Tibial artery (tissue), 4 donors: ENCODE measurements around the gene GABBR2.
"Not testable (repeated sequence)": the region's sequence is repeated elsewhere in the genome, so short reads cannot be mapped to it uniquely, and the experiment has no call there.

ENCODE experiments used
- DNase-seq, 2 donors: peaks; one replicate each; pipeline ENCODE4 v3.0.0-alpha.2; 2019
- H3K27ac ChIP-seq, 2 donors: fragments of 200-600 bp; sonication (generic) in 1 of 2; 1 replicate in 1 of 2; 2 replicates in 1 of 2; pipeline ENCODE4 v1.5.1; 2018 to 2019; ENCODE audit warnings: mild to moderate bottlenecking in 1 of 2
- H3K27me3 ChIP-seq, 2 donors: fragments of 200-600 bp; sonication (generic) in 1 of 2; one replicate each; pipeline versions ENCODE4 v1.5.1 to v1.6.0; 2016 to 2019
- H3K36me3 ChIP-seq, 3 donors: fragments of 200-600 bp; sonication (generic) in 2 of 3; one replicate each; pipeline ENCODE4 v1.5.1; 2016 to 2019; ENCODE audit warnings: mild to moderate bottlenecking in 2 of 3
- H3K4me1 ChIP-seq, 4 donors: fragments of 200-600 bp; sonication (generic) in 2 of 4; 1 replicate in 3 of 4; 2 replicates in 1 of 4; pipeline ENCODE4 v1.5.1; 2016 to 2019
- H3K4me3 ChIP-seq, 2 donors: fragments of 200-600 bp; sonication (generic) in 1 of 2; 1 replicate in 1 of 2; 2 replicates in 1 of 2; pipeline ENCODE4 v1.5.1; 2018 to 2019; ENCODE audit warnings: mild to moderate bottlenecking in 2 of 2
- H3K9me3 ChIP-seq, 3 donors: fragments of 200-600 bp; sonication (generic) in 1 of 3; one replicate each; pipeline ENCODE4 v1.5.1; 2016 to 2019
- intact Hi-C: fragments of 100-400 bp; cut with DNase I; formaldehyde crosslinking; loops from one replicate; pipeline ENCODE4 v1.15.0; 2023; ENCODE audit warnings: low total_unique reads
- TF ChIP-seq, protein P1 (sequence below), 2 experiments: fragments of 200-600 bp in 1 of 2; fragments of 450-650 bp in 1 of 2; IDR thresholded peaks; one replicate each; pipeline ENCODE4 v1.5.1; 2017 to 2019; ENCODE audit warnings: antibody characterized with exemption in 2 of 2, mild to moderate bottlenecking in 1 of 2, moderate library complexity in 1 of 2

GABBR2 gene

DNA sequence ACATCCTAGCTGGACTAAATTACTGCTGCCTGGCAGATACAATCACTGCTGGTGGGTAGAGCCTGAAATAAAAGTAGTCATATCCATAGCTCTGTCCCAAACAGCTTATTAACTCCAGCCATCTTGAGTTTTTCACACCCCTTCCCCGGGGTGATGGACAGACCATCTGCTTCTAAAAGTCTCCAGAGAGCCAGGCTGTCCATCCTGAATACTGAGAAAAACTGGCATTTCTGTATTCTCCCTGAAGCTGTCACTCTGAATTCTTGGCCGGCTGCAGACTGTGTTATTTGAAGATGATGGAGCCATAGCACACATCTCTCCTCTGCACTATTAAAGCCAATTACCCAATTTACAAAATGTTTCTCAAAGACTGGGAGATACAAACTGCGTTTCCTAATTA lies 118.6 kb downstream of the GABBR2 start:
- Histone ChIP-seq H3K27me3 (peaks cover 0 to 3% of the 10 kb centered on the region in 2 donors), H3K4me3 (no peak overlapping the region), H3K27ac (no peak overlapping the region), H3K9me3 (no peaks in the 10 kb centered on the region), H3K36me3 (no peaks in the 10 kb centered on the region), H3K4me1 (no peaks in the 10 kb centered on the region)
- TF ChIP-seq, protein P1, sequence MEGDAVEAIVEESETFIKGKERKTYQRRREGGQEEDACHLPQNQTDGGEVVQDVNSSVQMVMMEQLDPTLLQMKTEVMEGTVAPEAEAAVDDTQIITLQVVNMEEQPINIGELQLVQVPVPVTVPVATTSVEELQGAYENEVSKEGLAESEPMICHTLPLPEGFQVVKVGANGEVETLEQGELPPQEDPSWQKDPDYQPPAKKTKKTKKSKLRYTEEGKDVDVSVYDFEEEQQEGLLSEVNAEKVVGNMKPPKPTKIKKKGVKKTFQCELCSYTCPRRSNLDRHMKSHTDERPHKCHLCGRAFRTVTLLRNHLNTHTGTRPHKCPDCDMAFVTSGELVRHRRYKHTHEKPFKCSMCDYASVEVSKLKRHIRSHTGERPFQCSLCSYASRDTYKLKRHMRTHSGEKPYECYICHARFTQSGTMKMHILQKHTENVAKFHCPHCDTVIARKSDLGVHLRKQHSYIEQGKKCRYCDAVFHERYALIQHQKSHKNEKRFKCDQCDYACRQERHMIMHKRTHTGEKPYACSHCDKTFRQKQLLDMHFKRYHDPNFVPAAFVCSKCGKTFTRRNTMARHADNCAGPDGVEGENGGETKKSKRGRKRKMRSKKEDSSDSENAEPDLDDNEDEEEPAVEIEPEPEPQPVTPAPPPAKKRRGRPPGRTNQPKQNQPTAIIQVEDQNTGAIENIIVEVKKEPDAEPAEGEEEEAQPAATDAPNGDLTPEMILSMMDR (IDR thresholded peaks at IDR 0.05): no peak
- intact Hi-C loops: no loop called here
- DNase-seq: no peak

DNA sequence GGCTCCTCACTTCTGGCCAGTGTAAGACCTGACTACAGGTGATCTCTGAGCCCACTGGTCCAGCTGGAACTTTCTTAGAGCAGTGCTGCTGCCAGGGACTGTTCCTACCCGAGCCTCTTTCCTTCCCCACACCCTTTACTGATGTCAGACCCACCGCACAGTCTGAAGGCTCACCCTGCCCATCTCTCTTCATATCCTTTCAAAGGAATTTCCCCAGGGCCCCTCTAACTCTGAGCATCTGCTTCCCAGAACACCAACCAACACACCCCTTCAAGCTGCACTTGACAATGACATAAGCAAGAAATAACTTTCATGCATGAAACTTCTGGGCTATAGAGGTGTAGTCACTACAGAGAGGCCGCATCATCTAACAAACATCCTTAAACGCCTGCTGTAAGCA lies 119.6 kb downstream of the GABBR2 start:
- no peak overlapping the region for H3K27ac ChIP-seq
- H3K9me3 ChIP-seq: no peaks in the 10 kb centered on the region
- no peaks in the 10 kb centered on the region for H3K4me1 ChIP-seq
- H3K4me3 ChIP-seq: no peak overlapping the region
- TF ChIP-seq, protein P1 (IDR thresholded peaks at IDR 0.05): no peak
- DNase-seq: no peak
- peaks cover 0 to 7% of the 10 kb centered on the region in 2 donors for H3K27me3 ChIP-seq
- H3K36me3 ChIP-seq: no peaks in the 10 kb centered on the region
- intact Hi-C loops: no loop called here

- H3K4me1 ChIP-seq, H3K9me3 ChIP-seq, H3K36me3 ChIP-seq, H3K4me3 ChIP-seq, intact Hi-C loops, H3K27ac ChIP-seq, DNase-seq: not testable (repeated sequence)
- H3K27me3 ChIP-seq: peaks cover 0 to 10% of the 10 kb centered on the region in 2 donors
These were observed 123.8 kb downstream of the GABBR2 start for GRCh38 chr9:98584853-98585438.

GRCh38 chr9:98584059-98584458 lies 124.7 kb downstream of the GABBR2 start:
- Histone ChIP-seq H3K4me1 (no peaks in the 10 kb centered on the region), H3K9me3 (no peaks in the 10 kb centered on the region), H3K36me3 (no peaks in the 10 kb centered on the region), H3K4me3 (no peak overlapping the region), H3K27ac (no peak overlapping the region), H3K27me3 (peaks cover 0 to 8% of the 10 kb centered on the region in 2 donors)
- intact Hi-C loops: no loop called here
- TF ChIP-seq, protein P1 (IDR thresholded peaks at IDR 0.05): no peak
- DNase-seq: no peak

- Histone ChIP-seq H3K9me3 (no peaks in the 10 kb centered on the region), H3K27me3 (peaks cover 0 to 11% of the 10 kb centered on the region in 2 donors), H3K27ac (no peak overlapping the region), H3K4me3 (no peak overlapping the region), H3K36me3 (no peaks in the 10 kb centered on the region), H3K4me1 (no peaks in the 10 kb centered on the region)
- TF ChIP-seq, protein P1 (IDR thresholded peaks at IDR 0.05): no peak
- no peak for DNase-seq
- intact Hi-C loops: no loop called here
These were observed 125.3 kb downstream of the GABBR2 start for GRCh38 chr9:98583417-98583816.

DNA sequence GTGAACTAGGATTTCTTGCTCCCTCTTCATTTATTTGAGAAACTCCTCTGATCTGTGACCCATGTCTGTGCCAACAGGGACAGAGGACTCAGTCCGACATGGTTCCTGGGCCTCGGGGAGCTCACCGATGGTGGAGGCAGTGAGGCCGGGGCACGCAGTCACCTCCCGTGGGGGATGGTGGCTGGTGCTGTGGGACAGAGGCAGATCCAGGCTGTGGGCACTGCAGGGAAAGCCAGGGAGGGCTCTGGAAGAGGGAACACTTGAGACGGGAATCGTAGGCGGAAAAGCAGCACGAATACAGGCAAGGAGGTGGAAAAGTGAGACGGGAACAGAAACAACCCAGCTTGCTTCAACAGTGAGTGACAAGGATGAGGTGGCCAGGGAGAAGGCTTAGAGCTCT lies 127.8 kb downstream of the GABBR2 start:
- H3K36me3 ChIP-seq: no peaks in the 10 kb centered on the region
- no peak overlapping the region for H3K27ac ChIP-seq
- TF ChIP-seq, protein P1 (IDR thresholded peaks at IDR 0.05): no peak
- DNase-seq: no peak
- intact Hi-C loops: no loop called here
- no peaks in the 10 kb centered on the region for H3K4me1 ChIP-seq
- no peak overlapping the region for H3K4me3 ChIP-seq
- no peaks in the 10 kb centered on the region for H3K9me3 ChIP-seq
- H3K27me3 ChIP-seq: peaks cover 0 to 26% of the 10 kb centered on the region in 2 donors
